Spleen (tissue), 7 donors: ENCODE data around the gene LRCH1.

ENCODE experiments used
- CTCF ChIP-seq, 11 experiments: fragments of 200-600 bp in 7 of 11; fragments of 450-650 bp in 4 of 11; sonication (generic) in 4 of 11; IDR thresholded peaks in 8 of 11; conservative IDR thresholded peaks in 3 of 11; 1 replicate in 7 of 11; 2 replicates in 4 of 11; pipeline versions ENCODE4 v1.4.0 to v1.8.0; 2016 to 2021; ENCODE audit warnings: antibody characterized with exemption in 11 of 11, inconsistent platforms in 4 of 11, mild to moderate bottlenecking in 1 of 11
- POLR2A ChIP-seq, 3 donors: fragments of 450-650 bp; IDR thresholded peaks; one replicate each; pipeline ENCODE4 v1.5.1; 2017; ENCODE audit warnings: antibody characterized with exemption in 3 of 3, mild to moderate bottlenecking in 1 of 3
- POLR2AphosphoS5 ChIP-seq, 3 donors: sonication (generic); formaldehyde crosslinking; IDR thresholded peaks; one replicate each; pipeline ENCODE4 v1.5.1; 2017; ENCODE audit warnings: antibody characterized with exemption in 3 of 3
- donor health status: DM: no; HTN: no; CAD: no; lungs with moderate emphysema.
- donor health status: DM: no; HTN: no; CAD: no.
- donor health status: DM: no; HTN: no; CAD: no.

GRCh38 chr13:46799139-46799538 is 246.2 kb downstream of the LRCH1 start:
- TF ChIP-seq CTCF (IDR thresholded peaks at IDR 0.05 in 8 of 11, conservative IDR thresholded peaks at IDR 0.05 in 3 of 11) (no peak), POLR2A (IDR thresholded peaks at IDR 0.05) (no peak), POLR2AphosphoS5 (IDR thresholded peaks at IDR 0.05) (no peak)
